Measurements from ENCODE around the gene ABCB11. TPM values are rescaled to one million over a fixed set of nuclear protein-coding genes. Genes with fewer than 3 reads are reported as not detected.

Gene ABCB11
- total RNA-seq, 1 donor from 2014 or later, result not detected

DNA sequence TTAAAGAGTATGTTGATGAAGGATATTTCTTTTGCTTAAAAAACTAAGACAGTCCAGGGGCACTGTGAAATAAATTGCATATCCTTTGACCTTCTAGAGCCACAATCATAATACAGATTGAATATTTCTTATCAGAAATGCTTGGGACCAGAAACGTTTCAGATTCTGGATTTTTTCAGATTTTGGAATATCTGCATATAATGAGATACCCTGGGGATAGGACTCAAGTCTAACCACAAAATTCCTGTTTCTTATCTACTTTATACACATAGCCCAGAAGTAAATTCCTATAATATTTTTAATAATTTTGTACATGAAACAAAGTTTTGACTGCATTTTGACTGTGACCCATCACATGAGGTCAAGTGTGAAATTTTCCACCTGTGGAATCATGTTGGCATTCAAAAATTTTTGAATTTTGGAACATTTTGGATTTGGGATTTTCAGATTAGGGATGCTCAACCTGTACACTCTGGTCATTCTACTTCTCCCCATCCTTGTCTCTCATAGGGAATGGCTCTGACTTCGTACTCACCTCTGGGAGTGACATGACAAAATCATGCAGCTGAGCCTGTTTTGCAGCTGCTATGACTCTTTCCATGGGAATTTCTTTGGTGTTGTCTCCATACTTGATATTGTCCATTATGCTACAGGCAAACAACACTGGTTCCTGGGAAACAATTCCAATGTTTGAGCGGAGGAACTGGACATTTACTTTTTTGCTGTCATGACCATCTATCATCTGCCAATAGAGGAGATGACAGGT lies 104.3 kb downstream of the ABCB11 start:
- Mint-ChIP-seq H3K36me3 (ENCODE audit: unreplicated experiment) (no peaks in the 10 kb centered on the region), H3K4me1 (ENCODE audit: low read depth, unreplicated experiment) (no peaks in the 10 kb centered on the region), H3K9me3 (ENCODE audit: unreplicated experiment) (no peaks in the 10 kb centered on the region), H3K4me3 (ENCODE audit: unreplicated experiment) (no peak overlapping the region), H3K27me3 (ENCODE audit: unreplicated experiment) (peaks cover 1% of the 10 kb centered on the region), H3K27ac (ENCODE audit: unreplicated experiment) (no peak overlapping the region)
- TF ChIP-seq, protein P1, sequence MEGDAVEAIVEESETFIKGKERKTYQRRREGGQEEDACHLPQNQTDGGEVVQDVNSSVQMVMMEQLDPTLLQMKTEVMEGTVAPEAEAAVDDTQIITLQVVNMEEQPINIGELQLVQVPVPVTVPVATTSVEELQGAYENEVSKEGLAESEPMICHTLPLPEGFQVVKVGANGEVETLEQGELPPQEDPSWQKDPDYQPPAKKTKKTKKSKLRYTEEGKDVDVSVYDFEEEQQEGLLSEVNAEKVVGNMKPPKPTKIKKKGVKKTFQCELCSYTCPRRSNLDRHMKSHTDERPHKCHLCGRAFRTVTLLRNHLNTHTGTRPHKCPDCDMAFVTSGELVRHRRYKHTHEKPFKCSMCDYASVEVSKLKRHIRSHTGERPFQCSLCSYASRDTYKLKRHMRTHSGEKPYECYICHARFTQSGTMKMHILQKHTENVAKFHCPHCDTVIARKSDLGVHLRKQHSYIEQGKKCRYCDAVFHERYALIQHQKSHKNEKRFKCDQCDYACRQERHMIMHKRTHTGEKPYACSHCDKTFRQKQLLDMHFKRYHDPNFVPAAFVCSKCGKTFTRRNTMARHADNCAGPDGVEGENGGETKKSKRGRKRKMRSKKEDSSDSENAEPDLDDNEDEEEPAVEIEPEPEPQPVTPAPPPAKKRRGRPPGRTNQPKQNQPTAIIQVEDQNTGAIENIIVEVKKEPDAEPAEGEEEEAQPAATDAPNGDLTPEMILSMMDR (IDR thresholded peaks at IDR 0.05; ENCODE audit: partially characterized antibody, unreplicated experiment), result no peak
- DNase-seq, result no peak

DNA sequence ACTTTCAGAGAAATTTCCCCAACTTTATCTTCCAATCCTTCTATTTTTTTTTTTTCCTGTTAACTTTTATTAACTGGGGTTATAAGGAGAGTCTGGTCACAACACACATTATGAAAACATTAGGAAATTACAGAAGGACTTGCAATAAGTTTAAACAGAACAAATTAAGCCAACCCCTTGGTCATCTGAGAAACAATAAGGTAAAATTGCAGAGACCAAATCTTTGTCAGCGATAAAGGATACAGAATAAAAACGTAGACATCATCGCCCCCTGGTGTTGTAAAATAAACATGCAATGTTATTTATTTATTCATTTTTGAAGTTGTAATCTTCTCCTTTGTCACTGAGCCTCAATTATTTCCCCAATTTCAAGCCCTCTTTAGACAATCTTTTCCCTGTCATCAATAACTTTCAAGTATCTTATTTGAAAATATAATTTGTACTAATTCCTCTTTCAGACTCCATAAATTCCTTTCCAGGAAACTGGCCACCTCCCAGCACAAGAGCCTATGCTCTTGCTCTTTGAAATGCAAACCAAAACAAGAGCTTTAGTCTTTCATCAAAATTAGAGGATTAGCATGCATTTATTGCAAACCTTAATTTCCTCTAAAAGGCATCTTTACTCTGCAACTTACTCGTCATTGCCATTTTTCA lies 110.5 kb downstream of the ABCB11 start:
- DNase-seq, result no peak
- TF ChIP-seq, protein P1 (IDR thresholded peaks at IDR 0.05; ENCODE audit: partially characterized antibody, unreplicated experiment), result peak; percentile 92
- Mint-ChIP-seq H3K36me3 (ENCODE audit: unreplicated experiment) (no peaks in the 10 kb centered on the region), H3K27me3 (ENCODE audit: unreplicated experiment) (no peaks in the 10 kb centered on the region), H3K9me3 (ENCODE audit: unreplicated experiment) (peaks cover 2% of the 10 kb centered on the region), H3K4me3 (ENCODE audit: unreplicated experiment) (no peak overlapping the region), H3K27ac (ENCODE audit: unreplicated experiment) (no peak overlapping the region), H3K4me1 (ENCODE audit: low read depth, unreplicated experiment) (peaks cover 1% of the 10 kb centered on the region)

DNA sequence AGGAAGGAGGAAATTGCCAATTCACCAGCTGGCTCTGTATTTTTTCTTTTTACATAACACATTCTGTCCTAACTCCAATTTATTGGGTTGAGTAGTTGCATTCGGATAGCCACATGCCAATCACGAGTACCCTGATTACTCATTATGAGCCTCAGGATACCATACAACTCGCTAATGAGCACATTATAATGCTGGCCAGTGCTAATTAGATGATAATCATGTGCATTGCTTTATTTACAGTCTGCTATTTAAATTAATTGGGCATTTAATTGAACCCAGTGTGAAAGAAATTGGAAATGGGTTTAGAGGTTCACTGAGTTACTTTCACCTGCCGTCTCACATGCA lies 114.8 kb downstream of the ABCB11 start:
- Mint-ChIP-seq H3K36me3 (ENCODE audit: unreplicated experiment) (no peaks in the 10 kb centered on the region), H3K9me3 (ENCODE audit: unreplicated experiment) (peaks cover 8% of the 10 kb centered on the region), H3K27ac (ENCODE audit: unreplicated experiment) (peak overlapping the region; percentile 28), H3K4me3 (ENCODE audit: unreplicated experiment) (no peak overlapping the region), H3K4me1 (ENCODE audit: low read depth, unreplicated experiment) (peaks cover 32% of the 10 kb centered on the region), H3K27me3 (ENCODE audit: unreplicated experiment) (peaks cover 6% of the 10 kb centered on the region)
- DNase-seq, result no peak
- TF ChIP-seq, protein P1 (IDR thresholded peaks at IDR 0.05; ENCODE audit: partially characterized antibody, unreplicated experiment), result no peak

DNA sequence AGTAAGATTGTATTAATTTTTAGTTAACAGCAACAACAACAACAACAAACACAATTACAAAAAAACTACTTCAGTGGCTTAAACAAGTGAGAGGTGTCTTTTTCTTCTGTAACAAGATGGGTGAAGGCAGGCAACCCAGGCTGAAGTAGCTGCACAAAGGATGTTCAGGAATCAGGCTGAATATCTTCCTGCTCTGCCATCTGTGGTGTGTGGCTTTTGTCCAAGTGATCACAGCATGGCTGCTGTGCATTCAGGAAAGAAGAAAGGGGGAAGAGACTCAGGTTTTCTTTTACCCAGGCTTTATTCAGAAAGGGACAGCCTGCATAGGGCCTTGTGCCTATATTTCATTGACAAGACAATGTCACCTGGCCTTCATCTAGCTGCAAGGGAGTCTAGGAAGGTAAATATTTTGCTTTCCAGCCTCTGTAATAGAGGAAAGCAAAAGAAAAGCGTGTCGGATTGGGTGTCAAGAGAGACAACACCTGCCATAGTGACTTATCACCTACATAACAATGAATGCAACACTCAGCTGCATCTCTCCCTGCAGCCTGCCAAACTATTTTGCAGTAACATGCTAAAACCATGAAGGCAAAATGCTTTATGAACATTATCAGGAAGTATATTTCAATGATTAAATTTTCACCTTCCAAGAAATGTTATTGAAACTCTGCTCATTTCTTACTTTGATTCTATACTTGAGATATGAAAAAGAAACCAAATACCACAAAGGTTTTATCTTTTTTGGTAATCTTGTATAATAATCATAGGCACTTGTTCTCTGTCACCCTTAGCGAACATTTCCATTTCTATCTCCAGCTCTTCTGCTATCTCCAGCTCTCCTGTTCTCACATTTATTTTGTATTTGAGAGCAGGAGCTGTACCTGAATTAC lies 115.4 kb downstream of the ABCB11 start:
- peak overlapping the region; percentile 75 for H3K27ac Mint-ChIP-seq (ENCODE audit: unreplicated experiment)
- TF ChIP-seq, protein P1 (IDR thresholded peaks at IDR 0.05; ENCODE audit: partially characterized antibody, unreplicated experiment), result no peak
- no peak overlapping the region for H3K4me3 Mint-ChIP-seq (ENCODE audit: unreplicated experiment)
- H3K36me3 Mint-ChIP-seq (ENCODE audit: unreplicated experiment), result no peaks in the 10 kb centered on the region
- DNase-seq, result no peak
- H3K27me3 Mint-ChIP-seq (ENCODE audit: unreplicated experiment), result peaks cover 6% of the 10 kb centered on the region
- H3K4me1 Mint-ChIP-seq (ENCODE audit: low read depth, unreplicated experiment), result peaks cover 35% of the 10 kb centered on the region
- peaks cover 9% of the 10 kb centered on the region for H3K9me3 Mint-ChIP-seq (ENCODE audit: unreplicated experiment)
